Measurements from ENCODE around the gene MARCHF3. TPM values are rescaled to one million over a fixed set of nuclear protein-coding genes. Genes with fewer than 3 reads are reported as not detected.
"Not testable (repeated sequence)": the region's sequence is repeated elsewhere in the genome, so short reads cannot be mapped to it uniquely, and the experiment has no call there.

The MARCHF3 gene
- total RNA-seq, 4 donors from 2014 or later: 6.2 to 11.9 (median 8.1) TPM

GRCh38 chr5:126948453-126948852 lies 81.9 kb downstream of the MARCHF3 start:
- intact Hi-C loops (cut with DNase I; ENCODE audit: low total_unique reads): no loop called here
- no peak for TF ChIP-seq POLR2A (IDR thresholded peaks at IDR 0.05)
- TF ChIP-seq CTCF (IDR thresholded peaks at IDR 0.05): no peak
- no peak overlapping the region for H3K4me3 ChIP-seq

GRCh38 chr5:126948011-126948355 lies 82.4 kb downstream of the MARCHF3 start:
- TF ChIP-seq CTCF (IDR thresholded peaks at IDR 0.05) (no peak), POLR2A (IDR thresholded peaks at IDR 0.05) (no peak)

More at GRCh38 chr5:126948453-126948852, 81.9 kb downstream of the MARCHF3 start:
- no peak overlapping the region for H3K27ac ChIP-seq
- H3K36me3 ChIP-seq: no peaks in the 10 kb centered on the region
- DNase-seq: no peak
- no peaks in the 10 kb centered on the region for H3K4me1 ChIP-seq
- no peaks in the 10 kb centered on the region for H3K27me3 ChIP-seq
- no peaks in the 10 kb centered on the region for H3K9me3 ChIP-seq

GRCh38 chr5:126947146-126948010 lies 83.0 kb downstream of the MARCHF3 start:
- Histone ChIP-seq H3K27me3 (no peaks in the 10 kb centered on the region), H3K36me3 (no peaks in the 10 kb centered on the region), H3K9me3 (no peaks in the 10 kb centered on the region), H3K27ac (no peak overlapping the region), H3K4me3 (no peak overlapping the region), H3K4me1 (no peaks in the 10 kb centered on the region)
- no peak for TF ChIP-seq CTCF (IDR thresholded peaks at IDR 0.05)
- no peak for TF ChIP-seq POLR2A (IDR thresholded peaks at IDR 0.05)
- DNase-seq: no peak
- intact Hi-C loops (cut with DNase I; ENCODE audit: low total_unique reads): no loop called here

More at GRCh38 chr5:126948011-126948355, 82.4 kb downstream of the MARCHF3 start:
- intact Hi-C loops (cut with DNase I; ENCODE audit: low total_unique reads): no loop called here
- Histone ChIP-seq H3K4me1 (no peaks in the 10 kb centered on the region), H3K27me3 (no peaks in the 10 kb centered on the region), H3K27ac (no peak overlapping the region), H3K4me3 (no peak overlapping the region), H3K9me3 (no peaks in the 10 kb centered on the region), H3K36me3 (no peaks in the 10 kb centered on the region)
- DNase-seq: no peak

- H3K9me3 ChIP-seq; H3K27me3 ChIP-seq; H3K36me3 ChIP-seq; DNase-seq; H3K4me3 ChIP-seq; H3K4me1 ChIP-seq; H3K27ac ChIP-seq; intact Hi-C loops (cut with DNase I; ENCODE audit: low total_unique reads): not testable (repeated sequence)
Observed at GRCh38 chr5:126942908-126943307, 87.5 kb downstream of the MARCHF3 start.

- no peak for DNase-seq
- Histone ChIP-seq H3K9me3 (no peaks in the 10 kb centered on the region), H3K27me3 (no peaks in the 10 kb centered on the region), H3K36me3 (no peaks in the 10 kb centered on the region), H3K4me3 (no peak overlapping the region), H3K27ac (no peak overlapping the region), H3K4me1 (no peaks in the 10 kb centered on the region)
- intact Hi-C loops (cut with DNase I; ENCODE audit: low total_unique reads): no loop called here
- no peak for TF ChIP-seq CTCF (IDR thresholded peaks at IDR 0.05)
- no peak for TF ChIP-seq POLR2A (IDR thresholded peaks at IDR 0.05)
Observed at GRCh38 chr5:126941403-126941802, 89.0 kb downstream of the MARCHF3 start.
